HFFc6 (cell line): ENCODE results near the gene TMSB4X. TPM values are rescaled to one million over a fixed set of nuclear protein-coding genes. Genes with fewer than 3 reads are reported as not detected.

Experiments used
- DNase-seq: peaks from one replicate; pipeline ENCODE4 v3.0.0-alpha.2; 2018
- H3K27ac Mint-ChIP-seq: 2 replicates; pipeline ENCODE4 v1.8.0; 2020; ENCODE audit warnings: mild to moderate bottlenecking, mixed read lengths
- H3K27me3 Mint-ChIP-seq: 2 replicates; pipeline ENCODE4 v1.8.0; 2021; ENCODE audit warnings: mild to moderate bottlenecking, moderate library complexity, mixed read lengths; ENCODE audit not compliant: insufficient read depth
- H3K36me3 Mint-ChIP-seq: 2 replicates; pipeline ENCODE4 v1.8.0; 2021; ENCODE audit warnings: low read depth, mixed read lengths
- H3K4me1 Mint-ChIP-seq: 2 replicates; pipeline ENCODE4 v1.8.0; 2020; ENCODE audit warnings: low read depth, mixed read lengths
- H3K4me3 Mint-ChIP-seq: 2 replicates; pipeline ENCODE4 v1.8.0; 2020; ENCODE audit warnings: mild to moderate bottlenecking, moderate library complexity, mixed read lengths
- H3K9me3 Mint-ChIP-seq: 2 replicates; pipeline ENCODE4 v1.8.0; 2020; ENCODE audit warnings: mild to moderate bottlenecking, mixed read lengths
- total RNA-seq, 6 experiments: library from RNA; stranded (reverse); fragmentation: NEBNext Ultra II Directional; extraction: Animal tissue kit (Norgen Biotek cat#: 25700); gene quantifications; 2 replicates in 1 of 6; 3 replicates in 5 of 6; pipeline ENCODE4 v1.2.3, GENCODE V29; 2021
- TF ChIP-seq, protein P1 (sequence below): fragments of 200-600 bp; sonication (generic); IDR thresholded peaks from 2 replicates; pipeline ENCODE4 v1.5.0; 2021; ENCODE audit warnings: antibody characterized with exemption, mild to moderate bottlenecking

The TMSB4X gene
- total RNA-seq, 6 experiments from 2014 or later: 2,364 to 3,067 (median 2,845) TPM

DNA sequence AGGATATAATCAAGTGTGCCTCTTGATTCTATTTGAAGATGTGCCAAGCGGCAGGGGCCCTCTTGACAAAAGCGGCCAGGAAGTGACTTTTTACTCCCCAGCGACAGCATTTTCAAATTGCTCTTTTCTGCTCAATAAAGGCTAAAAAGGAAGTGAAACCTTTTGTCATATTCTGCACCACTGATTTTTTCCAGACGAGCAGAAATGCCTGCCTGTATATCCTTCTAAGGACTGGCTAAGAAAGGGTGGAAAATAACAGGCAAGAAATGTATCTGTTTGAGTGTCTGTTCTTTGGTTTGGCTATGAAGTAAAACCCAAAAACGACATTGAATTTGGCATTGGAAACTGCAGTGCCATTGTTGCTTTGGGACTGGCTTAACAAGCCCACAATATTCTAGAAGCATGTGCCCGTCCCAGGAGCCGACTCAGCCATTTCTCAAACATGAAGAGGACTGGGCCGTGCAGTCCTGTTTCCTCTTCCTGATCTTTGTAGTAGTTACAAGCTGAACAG, 25.4 kb downstream of the TMSB4X start:
- Mint-ChIP-seq H3K27me3 (no peaks in the 10 kb centered on the region; the same call in 1 of the 2 replicates), H3K4me1 (peaks cover 16% of the 10 kb centered on the region), H3K36me3 (no peaks in the 10 kb centered on the region), H3K4me3 (no peak overlapping the region), H3K9me3 (no peaks in the 10 kb centered on the region), H3K27ac (no peak overlapping the region)
- DNase-seq: no peak
- TF ChIP-seq, protein P1, sequence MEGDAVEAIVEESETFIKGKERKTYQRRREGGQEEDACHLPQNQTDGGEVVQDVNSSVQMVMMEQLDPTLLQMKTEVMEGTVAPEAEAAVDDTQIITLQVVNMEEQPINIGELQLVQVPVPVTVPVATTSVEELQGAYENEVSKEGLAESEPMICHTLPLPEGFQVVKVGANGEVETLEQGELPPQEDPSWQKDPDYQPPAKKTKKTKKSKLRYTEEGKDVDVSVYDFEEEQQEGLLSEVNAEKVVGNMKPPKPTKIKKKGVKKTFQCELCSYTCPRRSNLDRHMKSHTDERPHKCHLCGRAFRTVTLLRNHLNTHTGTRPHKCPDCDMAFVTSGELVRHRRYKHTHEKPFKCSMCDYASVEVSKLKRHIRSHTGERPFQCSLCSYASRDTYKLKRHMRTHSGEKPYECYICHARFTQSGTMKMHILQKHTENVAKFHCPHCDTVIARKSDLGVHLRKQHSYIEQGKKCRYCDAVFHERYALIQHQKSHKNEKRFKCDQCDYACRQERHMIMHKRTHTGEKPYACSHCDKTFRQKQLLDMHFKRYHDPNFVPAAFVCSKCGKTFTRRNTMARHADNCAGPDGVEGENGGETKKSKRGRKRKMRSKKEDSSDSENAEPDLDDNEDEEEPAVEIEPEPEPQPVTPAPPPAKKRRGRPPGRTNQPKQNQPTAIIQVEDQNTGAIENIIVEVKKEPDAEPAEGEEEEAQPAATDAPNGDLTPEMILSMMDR: no peak

- H3K9me3 Mint-ChIP-seq: no peaks in the 10 kb centered on the region
- H3K4me3 Mint-ChIP-seq: no peak overlapping the region
- TF ChIP-seq, protein P1: no peak
- DNase-seq: no peak
- H3K36me3 Mint-ChIP-seq: no peaks in the 10 kb centered on the region
- peaks cover 24% of the 10 kb centered on the region for H3K4me1 Mint-ChIP-seq
- no peak overlapping the region for H3K27ac Mint-ChIP-seq
- H3K27me3 Mint-ChIP-seq: no peaks in the 10 kb centered on the region
These were observed 26.2 kb downstream of the TMSB4X start for GRCh38 chrX:13001097-13001496.

GRCh38 chrX:13001961-13002671, 27.2 kb downstream of the TMSB4X start:
- no peak overlapping the region for H3K4me3 Mint-ChIP-seq
- H3K4me1 Mint-ChIP-seq: peaks cover 28% of the 10 kb centered on the region
- H3K36me3 Mint-ChIP-seq: no peaks in the 10 kb centered on the region
- H3K27me3 Mint-ChIP-seq: no peaks in the 10 kb centered on the region
- no peaks in the 10 kb centered on the region for H3K9me3 Mint-ChIP-seq
- TF ChIP-seq, protein P1: no peak
- no peak for DNase-seq
- H3K27ac Mint-ChIP-seq: no peak overlapping the region

DNA sequence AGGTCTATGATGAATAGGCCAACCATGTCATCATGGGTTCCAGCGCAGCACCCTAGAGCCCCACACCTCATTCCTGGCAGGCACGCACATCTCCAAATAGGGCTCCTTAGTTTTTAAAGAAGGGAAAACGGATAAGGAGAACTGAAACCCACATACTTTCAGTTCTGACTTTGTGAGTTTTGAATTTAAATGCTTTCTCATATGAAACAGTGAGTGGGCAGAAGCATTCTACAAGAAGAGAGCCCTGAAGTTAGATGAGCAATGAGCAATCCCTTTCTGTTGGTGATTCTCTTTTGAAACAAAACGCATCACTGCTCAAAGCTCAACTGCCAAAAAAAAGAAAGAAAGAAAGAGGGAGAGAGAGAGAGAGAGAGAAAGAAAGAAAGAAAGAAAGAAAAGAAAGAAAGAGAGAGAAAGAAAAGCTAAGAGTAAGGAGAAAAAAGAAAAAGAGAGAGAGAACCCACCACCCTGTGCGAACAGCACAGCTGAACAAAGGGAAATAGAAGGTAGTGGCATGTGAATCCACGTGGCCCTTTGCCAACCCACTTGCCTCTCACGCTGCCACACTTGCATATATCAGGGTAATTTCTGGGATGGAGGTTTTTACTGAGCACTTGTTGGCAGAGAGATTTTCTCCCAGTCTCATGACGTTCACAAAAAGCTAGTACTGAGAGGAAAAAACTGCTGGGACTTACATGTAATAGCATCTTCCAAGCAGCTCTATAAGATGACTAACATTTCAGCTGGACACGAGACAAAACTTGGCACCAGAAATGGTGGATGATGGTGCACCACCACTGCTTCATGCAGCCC, 31.0 kb downstream of the TMSB4X start:
- peak overlapping the region; percentile 19; the same call in 1 of the 2 replicates for H3K4me3 Mint-ChIP-seq
- H3K4me1 Mint-ChIP-seq: peaks cover 46% of the 10 kb centered on the region
- TF ChIP-seq, protein P1: no peak
- no peak for DNase-seq
- no peaks in the 10 kb centered on the region for H3K36me3 Mint-ChIP-seq
- peak overlapping the region; percentile 59 for H3K27ac Mint-ChIP-seq
- no peaks in the 10 kb centered on the region for H3K27me3 Mint-ChIP-seq
- H3K9me3 Mint-ChIP-seq: no peaks in the 10 kb centered on the region

- no peaks in the 10 kb centered on the region for H3K36me3 Mint-ChIP-seq
- H3K27ac Mint-ChIP-seq: peak overlapping the region; percentile 16; the same call in 1 of the 2 replicates
- TF ChIP-seq, protein P1: no peak
- H3K4me3 Mint-ChIP-seq: no peak overlapping the region
- no peaks in the 10 kb centered on the region for H3K9me3 Mint-ChIP-seq
- H3K4me1 Mint-ChIP-seq: peaks cover 38% of the 10 kb centered on the region
- DNase-seq: peak; percentile 24
- H3K27me3 Mint-ChIP-seq: no peaks in the 10 kb centered on the region
These were observed 32.7 kb downstream of the TMSB4X start for GRCh38 chrX:13007519-13008188.
